Smooth muscle cell of the coronary artery (primary cell): ENCODE data around the gene ANKRD37. TPM values are rescaled to one million over a fixed set of nuclear protein-coding genes. Genes with fewer than 3 reads are reported as not detected.

Source experiments
- total RNA-seq: library from RNA; depleted of rRNA; stranded (reverse); fragments of >200 nt; gene quantifications from 2 replicates; pipeline ENCODE4 v1.2.3, GENCODE V29; 2014; ENCODE audit warnings: low replicate concordance

Gene ANKRD37
- 8.1 and 10.1 TPM in 2 replicates for total RNA-seq

DNA sequence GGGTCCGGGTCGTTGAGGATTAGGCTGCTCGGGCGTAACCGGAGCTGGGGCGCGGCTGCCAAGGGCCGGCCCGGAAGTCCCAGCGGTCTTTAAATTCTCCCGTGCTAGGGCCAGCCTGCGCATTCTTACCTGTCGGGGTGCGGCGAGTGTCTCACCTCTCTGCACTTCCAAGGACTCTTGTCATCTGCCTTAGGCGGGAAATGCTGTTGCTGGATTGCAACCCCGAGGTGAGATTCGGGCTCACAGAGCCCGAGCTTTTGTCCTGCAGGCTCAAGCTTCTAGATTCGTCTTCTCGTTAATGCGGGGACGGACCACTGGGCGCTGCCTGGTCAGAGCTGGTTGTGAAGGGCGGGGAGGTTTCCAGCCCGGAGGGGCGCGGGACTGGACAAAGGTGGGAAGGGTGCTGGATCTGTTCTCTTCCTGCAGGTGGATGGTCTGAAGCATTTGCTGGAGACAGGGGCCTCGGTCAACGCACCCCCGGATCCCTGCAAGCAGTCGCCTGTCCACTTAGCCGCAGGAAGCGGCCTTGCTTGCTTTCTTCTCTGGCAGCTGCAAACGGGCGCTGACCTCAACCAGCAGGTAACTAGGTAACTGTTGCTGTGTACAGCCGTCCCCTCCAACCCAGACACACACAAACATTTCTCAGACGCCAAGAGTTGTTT lies at the start of gene ANKRD37:
Gene ANKRD37, plus strand, starts transcription at position 118 of the 662 bp plus-strand sequence. Its CDS starts 83 bp downstream, at position 201.

GRCh38 chr4:185395238-185395955 lies 1.2 kb upstream of the ANKRD37 start, which contains the start of gene LRP2BP:
Gene LRP2BP, minus strand, starts transcription at chr4:185395924. Its CDS starts 17,738 bp downstream, at chr4:185378186.

GRCh38 chr4:185425647-185426352 lies 29.2 kb downstream of the ANKRD37 start, which contains the start of gene UFSP2:
Gene UFSP2, minus strand, starts transcription at chr4:185425964. Its CDS starts 96 bp downstream, at chr4:185425868.

Other genes with a start within 250 kb of the ANKRD37 start
- gene CFAP97, start 192.8 kb upstream of the ANKRD37 start, total RNA-seq = 12.1 and 24.1 TPM in 2 replicates
- gene SNX25, start 187.2 kb upstream of the ANKRD37 start, total RNA-seq = 20.2 and 26.0 TPM in 2 replicates
- gene LRP2BP, start 917 bp upstream of the ANKRD37 start, total RNA-seq = 0.35 and 0.38 TPM in 2 replicates
- gene UFSP2, start 29.1 kb downstream of the ANKRD37 start, total RNA-seq = 42.8 and 43.9 TPM in 2 replicates
- gene CCDC110, start 74.9 kb downstream of the ANKRD37 start, total RNA-seq = 0.59 and 1.7 TPM in 2 replicates
- gene PDLIM3, start 138.7 kb downstream of the ANKRD37 start, total RNA-seq = 10.3 and 307 TPM in 2 replicates